Stimulated activated CD4-positive, alpha-beta T cell treated with anti-CD3 and anti-CD28 coated beads, Interleukin-4, amount 100 ng/mL, for 4 hours (primary cell): ENCODE measurements around the gene PAFAH1B2.
"Not testable (repeated sequence)": the region's sequence is repeated elsewhere in the genome, so short reads cannot be mapped to it uniquely, and the experiment has no call there.

Experiments
- DNase-seq, 2 experiments: peaks; one replicate each; pipeline ENCODE4 v3.0.0-alpha.2; 2020

PAFAH1B2 gene

DNA sequence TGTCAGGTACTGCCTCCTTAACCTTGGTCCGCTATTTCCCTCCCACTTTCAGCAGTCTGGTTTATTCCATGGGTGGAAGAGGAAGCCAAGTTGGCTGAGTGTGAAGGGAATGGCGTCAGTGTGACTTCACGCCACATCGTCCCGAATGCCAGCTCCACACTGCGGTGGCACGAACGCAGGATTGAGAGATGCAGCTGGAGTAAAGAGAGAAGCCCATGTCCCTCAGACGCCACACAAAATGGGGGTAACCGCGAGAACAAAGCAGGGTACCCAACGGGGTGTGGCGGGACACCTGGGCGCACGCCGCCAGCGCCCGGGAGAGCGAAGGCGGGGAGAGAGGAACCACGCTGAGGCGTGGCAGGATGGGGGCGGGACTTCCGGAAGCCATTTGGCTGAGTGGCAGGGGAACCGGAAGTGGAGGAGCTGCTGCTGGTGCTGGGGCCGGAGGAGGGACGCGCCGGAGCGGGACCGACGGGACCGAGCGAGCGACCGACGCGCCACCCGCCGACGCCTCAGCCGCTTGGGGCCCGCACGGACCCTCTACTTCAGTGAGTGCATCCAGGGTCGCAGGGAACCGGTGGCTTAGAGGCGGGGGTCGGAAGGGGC is at the start of gene PAFAH1B2:
Gene PAFAH1B2, plus strand, starts transcription at position 417 of the 606 bp plus-strand sequence. CDS start 8,161 bp downstream, outside the sequence.
- peak; percentile 94 to 95 for DNase-seq

DNA sequence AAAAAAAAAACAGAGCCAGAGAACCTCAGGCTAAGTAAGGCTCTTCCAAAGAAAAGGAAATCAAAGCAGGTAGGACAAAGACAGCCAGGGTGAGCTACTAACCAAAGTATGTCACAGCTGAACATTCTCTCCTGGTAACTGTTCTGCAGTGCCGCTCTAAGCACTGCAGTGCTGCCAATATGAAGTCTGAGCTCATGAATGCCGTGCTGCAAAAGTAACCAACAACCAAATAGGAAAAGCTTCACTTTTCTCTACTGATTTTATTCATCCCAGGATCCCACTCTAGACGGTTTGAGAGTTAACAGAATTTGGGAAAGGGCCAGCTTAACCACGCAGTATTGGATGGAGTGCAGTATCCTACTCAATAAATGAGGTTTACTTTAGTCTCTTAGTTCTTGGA is 49.3 kb upstream of the PAFAH1B2 start:
- DNase-seq = no peak

GRCh38 chr11:117095284-117096161 is 48.6 kb upstream of the PAFAH1B2 start:
- DNase-seq = no peak

GRCh38 chr11:117096201-117096991 is 47.7 kb upstream of the PAFAH1B2 start:
- DNase-seq = peak in 1 of 2 experiments; percentile 40

DNA sequence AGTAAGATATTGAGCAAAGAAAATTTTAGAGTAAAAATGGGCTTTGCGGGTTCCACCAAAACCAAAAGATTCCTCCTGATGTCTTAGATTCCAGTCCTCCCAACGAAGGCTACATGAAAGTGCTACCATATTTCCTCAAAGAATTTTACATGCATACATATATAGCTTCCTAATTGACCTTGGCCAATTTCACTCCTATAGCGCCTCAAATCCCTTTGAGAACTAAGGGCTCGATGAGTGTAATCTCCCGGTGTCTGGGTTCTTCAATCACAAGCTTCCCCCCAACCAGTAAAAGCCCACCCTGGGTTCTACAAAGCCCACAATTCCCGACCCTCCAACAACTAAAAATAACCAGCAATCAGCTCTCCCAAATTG is 47.1 kb upstream of the PAFAH1B2 start:
- no peak for DNase-seq

DNA sequence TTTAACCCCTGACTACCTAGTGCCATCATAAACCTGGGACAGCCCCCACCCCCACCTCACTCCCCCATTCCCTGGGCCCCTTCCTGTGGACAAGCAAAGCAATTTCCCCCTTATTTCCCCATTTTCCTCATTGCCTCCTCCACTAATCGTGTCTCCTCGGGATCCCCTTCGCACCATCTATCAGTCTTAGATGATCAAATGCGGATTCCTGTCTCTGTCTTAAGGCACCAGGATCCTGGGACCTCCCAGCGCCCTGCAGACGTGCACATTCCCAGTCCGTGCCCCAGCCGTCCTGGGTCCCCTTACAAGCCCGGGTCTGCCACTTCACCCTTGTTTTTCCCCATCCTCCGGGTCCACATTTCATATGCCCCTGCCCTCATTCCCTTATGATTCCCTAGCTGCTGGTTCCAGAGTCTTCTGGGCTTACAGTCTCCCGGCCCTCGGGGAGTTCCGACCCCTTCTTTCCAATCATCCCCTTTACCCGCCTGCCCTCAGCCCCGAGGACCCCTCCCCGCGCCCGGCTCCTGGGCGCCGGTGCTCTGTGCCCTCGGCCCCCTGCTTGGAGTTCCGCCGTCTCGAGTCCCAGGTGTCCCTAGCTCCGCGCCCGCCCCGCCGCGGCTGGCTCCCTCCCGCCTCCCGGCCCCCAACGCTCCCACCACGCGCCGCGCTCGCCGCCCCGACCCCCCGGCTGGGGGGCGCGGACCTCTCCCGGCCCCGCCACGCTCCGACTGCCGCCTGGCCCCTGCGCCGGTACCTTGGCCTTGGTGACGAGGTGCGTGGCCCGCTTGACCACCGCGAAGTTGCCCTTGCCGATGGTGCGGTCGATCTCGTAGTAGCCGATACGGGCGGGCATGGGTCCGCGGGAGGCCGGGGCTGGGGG is 46.5 kb upstream of the PAFAH1B2 start:
- peak; percentile 16 to 43 for DNase-seq

DNA sequence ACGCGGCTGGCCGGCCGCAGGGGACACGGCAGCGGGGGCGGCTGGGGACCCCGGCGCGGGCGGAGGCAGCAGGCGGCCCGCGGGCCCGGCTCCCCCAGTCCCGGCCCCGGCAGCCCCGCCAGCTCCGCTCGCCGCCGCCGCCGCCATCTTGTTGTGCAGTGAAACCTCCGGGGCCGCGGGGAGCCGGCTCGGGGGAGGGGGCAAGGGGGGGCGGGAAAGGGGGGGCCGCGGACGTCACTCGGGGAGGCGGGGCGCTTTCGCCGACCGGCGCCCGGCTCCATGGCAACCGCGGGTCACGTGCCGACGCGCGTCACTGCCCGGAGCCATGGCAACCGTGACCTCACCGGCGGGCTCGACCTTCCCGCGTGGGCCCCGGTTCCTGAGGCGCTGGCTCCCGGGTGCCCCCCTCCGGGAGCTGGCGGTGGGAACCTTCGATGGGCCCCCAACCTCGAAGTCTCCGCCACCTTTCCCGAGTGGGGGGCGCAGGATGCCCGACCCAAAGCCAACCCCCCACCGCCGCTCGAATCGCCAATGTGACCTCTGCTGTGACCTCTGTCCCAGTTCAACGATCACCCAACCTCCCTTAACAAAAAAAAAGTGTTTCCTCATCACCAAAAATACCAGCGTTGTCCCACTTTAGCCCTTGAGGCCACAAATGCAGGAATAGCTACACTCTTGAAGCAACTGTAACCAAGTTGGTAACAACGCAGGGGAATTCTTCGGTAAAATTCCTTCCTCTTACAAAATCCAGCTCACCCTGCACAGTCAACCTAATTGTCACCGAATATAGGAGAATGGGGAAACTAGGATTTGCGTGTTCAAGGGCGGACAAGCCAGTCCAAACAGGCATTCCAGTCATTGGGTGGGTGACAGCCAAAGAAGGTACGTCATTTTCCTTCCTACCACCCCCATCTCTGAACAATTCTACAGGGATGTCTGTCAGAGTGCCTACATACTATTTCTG is 45.5 kb upstream of the PAFAH1B2 start, which contains the start of gene SIK3:
Gene SIK3, minus strand, starts transcription at position 160 of the 964 bp plus-strand sequence. Its CDS starts 13 bp downstream, at position 147.
- peak; percentile 90 to 94 for DNase-seq

DNA sequence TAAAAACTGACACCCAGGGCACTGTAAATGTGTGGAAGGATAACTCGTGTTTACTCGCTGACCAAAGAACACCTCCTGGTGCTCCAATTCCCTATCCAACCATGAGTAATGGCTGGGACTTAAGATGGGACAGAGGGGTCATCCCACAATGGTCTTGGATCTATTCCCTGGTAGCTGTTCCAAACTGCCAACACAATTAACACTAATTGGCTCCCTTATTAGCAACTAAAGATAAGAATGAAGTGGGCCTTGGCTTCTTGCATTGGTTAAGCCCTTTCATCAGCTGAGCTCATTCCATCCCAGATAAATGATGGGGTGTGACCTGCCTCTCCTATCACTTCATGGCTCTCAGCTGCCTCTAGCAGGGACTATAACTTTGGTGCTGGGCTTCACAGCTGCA is 44.4 kb upstream of the PAFAH1B2 start:
- DNase-seq = no peak

- no peak for DNase-seq
Observed at GRCh38 chr11:117100556-117100955, 43.5 kb upstream of the PAFAH1B2 start.

DNA sequence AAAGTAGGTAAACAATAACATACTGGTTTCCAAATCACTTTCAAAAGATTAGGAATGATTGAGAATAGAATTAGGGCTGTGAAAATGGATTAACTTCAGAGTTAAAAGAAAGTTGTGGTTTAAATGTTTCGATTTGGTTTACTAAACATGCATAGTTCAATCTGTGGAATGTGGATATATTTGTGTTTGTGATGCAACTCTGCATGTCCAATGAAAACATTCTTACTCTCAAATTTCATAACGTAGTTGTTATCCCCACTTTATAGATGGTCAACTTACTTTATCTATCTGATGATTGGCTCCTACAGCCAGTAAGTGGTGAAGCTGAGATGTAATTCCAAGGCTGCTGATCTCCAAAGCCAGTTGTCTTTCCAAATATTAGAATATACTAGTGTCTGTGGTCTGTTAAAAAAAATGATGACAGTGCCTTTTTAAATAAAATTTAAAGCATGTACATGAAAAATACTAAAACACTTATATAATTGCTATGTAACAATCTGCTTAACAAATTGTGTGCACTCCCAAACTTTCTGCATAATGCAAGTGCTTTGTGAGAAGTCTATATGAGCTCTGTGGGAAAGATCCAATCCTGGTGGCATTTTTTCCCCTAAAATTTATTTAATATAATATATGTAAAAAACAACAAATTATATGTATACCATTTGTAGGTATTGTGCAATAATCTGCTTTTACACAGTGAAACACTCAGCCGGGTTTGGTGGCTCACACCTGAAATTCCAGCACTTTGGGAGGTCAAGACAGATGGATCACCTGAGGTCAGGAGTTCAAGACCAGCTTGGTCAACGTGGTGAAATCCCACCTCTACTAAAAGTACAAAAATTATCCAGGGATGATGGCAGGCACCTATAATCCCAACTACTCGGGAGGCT is 36.1 kb upstream of the PAFAH1B2 start:
- DNase-seq = no peak

DNA sequence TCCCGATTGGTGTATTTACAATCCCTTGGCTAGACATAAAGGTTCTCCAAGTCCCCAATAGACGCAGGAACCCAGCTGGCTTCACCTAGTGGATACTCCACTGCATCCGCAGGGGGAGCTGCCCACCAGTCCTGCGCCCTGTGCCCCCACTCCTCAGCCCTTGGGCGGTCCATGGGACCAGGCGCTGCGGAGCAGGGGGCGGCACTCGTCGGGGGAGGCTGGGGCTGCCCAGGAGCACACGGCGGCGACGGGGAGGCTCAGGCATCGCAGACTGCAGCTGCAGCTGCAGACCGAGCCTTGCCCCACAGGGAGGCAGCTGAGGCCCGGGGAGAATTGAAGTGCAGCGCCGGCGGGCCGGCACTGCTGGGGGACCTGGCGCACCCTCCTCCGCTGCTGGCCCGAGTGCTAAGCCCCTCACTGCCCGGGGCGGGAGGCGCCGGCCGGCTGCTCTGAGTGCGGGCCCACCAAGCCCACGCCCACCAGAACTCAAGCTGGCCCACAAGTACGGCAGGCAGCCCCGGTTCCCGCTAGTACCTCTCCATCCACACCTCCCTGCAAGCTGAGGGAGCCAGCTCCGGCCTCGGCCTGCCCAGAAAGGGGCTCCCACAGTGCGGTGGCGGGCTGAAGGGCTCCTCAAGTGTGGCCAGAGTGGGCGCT is 33.7 kb upstream of the PAFAH1B2 start:
- DNase-seq = no peak

GRCh38 chr11:117112497-117112896 is 31.6 kb upstream of the PAFAH1B2 start:
- DNase-seq = not testable (repeated sequence)

GRCh38 chr11:117112939-117113338 is 31.1 kb upstream of the PAFAH1B2 start:
- DNase-seq = not testable (repeated sequence)

DNA sequence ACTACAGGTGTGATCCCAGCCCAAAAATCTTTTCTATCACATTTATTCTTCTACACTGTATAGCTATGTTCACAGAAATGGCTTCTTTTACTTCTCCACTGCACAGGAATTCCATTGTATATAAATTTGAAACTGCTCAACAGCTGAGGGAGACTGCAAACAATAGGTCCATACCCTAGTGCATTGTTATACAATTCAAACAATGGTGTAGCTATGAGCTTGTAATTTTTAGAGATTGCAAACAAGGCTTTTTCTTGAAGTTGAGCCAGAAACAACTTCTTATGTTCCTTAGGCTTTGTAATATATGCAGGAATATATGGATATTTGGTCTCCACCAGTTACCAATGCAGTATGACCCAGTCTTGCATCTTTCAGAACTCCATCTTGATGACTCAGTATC is 26.4 kb upstream of the PAFAH1B2 start:
- DNase-seq = no peak

DNA sequence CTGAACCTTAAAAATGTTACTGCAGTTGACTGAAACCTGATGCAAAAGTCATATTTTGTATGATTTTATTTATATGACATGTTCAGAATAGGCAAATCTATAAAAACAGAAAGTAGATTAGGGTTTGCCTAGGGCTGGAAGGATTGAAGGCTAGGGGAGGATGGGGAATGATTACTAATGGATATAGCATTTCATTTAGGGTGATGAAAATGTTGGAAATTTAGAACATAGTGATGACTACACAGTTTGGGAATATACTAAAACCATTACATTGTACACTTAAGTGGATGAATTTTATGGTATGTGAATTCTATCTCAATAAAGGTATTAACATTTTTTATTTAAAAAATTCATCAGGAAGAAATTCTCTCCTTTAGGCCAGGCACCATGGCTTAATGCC is 22.9 kb upstream of the PAFAH1B2 start:
- no peak for DNase-seq

- DNase-seq = no peak
Observed at GRCh38 chr11:117122556-117122955, 21.5 kb upstream of the PAFAH1B2 start.

GRCh38 chr11:117126223-117126965 is 17.7 kb upstream of the PAFAH1B2 start:
- no peak for DNase-seq

DNA sequence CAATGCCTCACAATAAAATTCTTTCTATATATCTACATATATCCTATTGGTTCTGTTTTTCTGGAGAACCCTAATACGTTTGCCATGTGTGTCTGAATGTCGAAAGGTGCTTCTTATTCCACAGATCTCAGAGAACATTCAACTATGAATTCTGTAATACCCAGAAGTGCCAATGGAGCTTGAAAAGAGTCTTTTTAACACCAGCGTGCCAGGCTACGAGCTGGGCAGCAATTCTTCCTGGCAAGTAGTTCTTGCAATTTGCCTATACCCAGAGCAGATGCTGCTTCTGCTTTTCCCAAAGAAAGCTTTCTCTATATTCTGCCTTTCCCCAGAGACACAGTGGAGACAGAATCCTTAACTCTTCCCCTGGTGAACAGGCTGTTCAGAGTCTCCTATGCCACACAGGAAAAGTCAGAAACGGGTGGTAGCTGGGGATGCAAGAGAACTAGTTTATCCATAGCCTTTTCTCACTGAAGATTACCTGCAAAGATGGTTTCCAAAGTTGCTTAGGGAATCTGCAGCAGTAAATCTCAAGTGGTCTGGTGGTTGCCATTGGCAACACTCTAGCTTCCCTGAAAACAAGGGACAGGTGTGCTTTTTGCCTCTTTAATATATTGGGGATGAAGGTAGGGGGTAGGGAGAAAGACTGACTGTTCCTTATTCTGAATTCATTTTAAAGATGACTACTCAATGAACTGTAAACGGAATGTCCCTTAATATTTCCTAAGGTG is 16.8 kb upstream of the PAFAH1B2 start:
- no peak for DNase-seq
